Tibial nerve (tissue), 4 donors: ENCODE data around the gene BCAR3. TPM values are rescaled to one million over a fixed set of nuclear protein-coding genes. Genes with fewer than 3 reads are reported as not detected.

Experiments used
- DNase-seq, 2 donors: peaks; one replicate each; pipeline ENCODE4 v3.0.0-alpha.2; 2019; ENCODE audit warnings: low spot score in 2 of 2
- H3K27ac ChIP-seq, 4 donors: fragments of 200-600 bp; sonication (generic) in 3 of 4; one replicate each; pipeline ENCODE4 v1.5.1; 2017 to 2019; ENCODE audit warnings: mild to moderate bottlenecking in 1 of 4
- H3K27me3 ChIP-seq, 2 donors: fragments of 200-600 bp; sonication (generic) in 1 of 2; one replicate each; pipeline versions ENCODE4 v1.5.1 to v1.6.0; 2017 to 2019
- H3K36me3 ChIP-seq, 3 donors: fragments of 200-600 bp; sonication (generic); one replicate each; pipeline ENCODE4 v1.5.1; 2018 to 2019
- H3K4me1 ChIP-seq, 4 donors: fragments of 200-600 bp; sonication (generic) in 3 of 4; one replicate each; pipeline ENCODE4 v1.5.1; 2017 to 2019
- H3K4me3 ChIP-seq, 4 donors: fragments of 200-600 bp; sonication (generic) in 3 of 4; one replicate each; pipeline ENCODE4 v1.5.1; 2017 to 2019; ENCODE audit warnings: mild to moderate bottlenecking in 1 of 4, moderate library complexity in 1 of 4
- H3K9me3 ChIP-seq, 4 donors: fragments of 200-600 bp; sonication (generic) in 3 of 4; one replicate each; pipeline ENCODE4 v1.5.1; 2017 to 2019
- CTCF ChIP-seq, 5 experiments: fragments of 200-600 bp in 3 of 5; fragments of 450-650 bp in 2 of 5; sonication (generic) in 3 of 5; IDR thresholded peaks; one replicate each; pipeline ENCODE4 v1.5.1; 2016 to 2019; ENCODE audit warnings: antibody characterized with exemption in 5 of 5, mild to moderate bottlenecking in 3 of 5, moderate library complexity in 2 of 5
- EP300 ChIP-seq, 2 donors: sonication (generic); formaldehyde crosslinking; IDR thresholded peaks; one replicate each; pipeline ENCODE4 v1.6.1; 2017; ENCODE audit warnings: antibody characterized with exemption in 2 of 2, mild to moderate bottlenecking in 1 of 2
- POLR2A ChIP-seq, 2 donors: fragments of 450-650 bp; IDR thresholded peaks; one replicate each; pipeline ENCODE4 v1.6.1; 2017; ENCODE audit warnings: antibody characterized with exemption in 2 of 2, mild to moderate bottlenecking in 2 of 2, moderate library complexity in 2 of 2
- WGBS, 2 donors: methylation state at CpG; one replicate each; pipeline ENCODE4 v1.1.5; 2018; 5-methylcytosine and 5-hydroxymethylcytosine counted together
- total RNA-seq, 4 donors: library from RNA; depleted of rRNA; stranded (reverse); fragments of >200 nt; gene quantifications; one replicate each; pipeline ENCODE4 v1.1.0, GENCODE V29; 2016

Gene BCAR3
- total RNA-seq, result 10 to 100 TPM; 26.2 to 41.8 (median 36.5) TPM

- H3K27me3 ChIP-seq, result no peaks in the 10 kb centered on the region
- TF ChIP-seq EP300 (IDR thresholded peaks at IDR 0.05) (peak in 1 of 2 donors; percentile 68), CTCF (IDR thresholded peaks at IDR 0.05) (peak; percentile 15 to 63 (median 41)), POLR2A (IDR thresholded peaks at IDR 0.05) (peak; percentile 40 to 68)
- H3K4me1 ChIP-seq, result peaks cover 0 to 49% (median 10%) of the 10 kb centered on the region in 4 donors
- no peaks in the 10 kb centered on the region for H3K36me3 ChIP-seq
- H3K27ac ChIP-seq, result peak within 1 kb of the TSS; percentile 77 to 96 (median 92)
- H3K4me3 ChIP-seq, result peak within 1 kb of the TSS; percentile 72 to 93 (median 88)
- H3K9me3 ChIP-seq, result no peaks in the 10 kb centered on the region
- WGBS, 2 donors, result 0 to 1% methylated on average over 43 to 45 of the region's 105 CpGs
- peak; percentile 45 to 57 for DNase-seq
Measured at GRCh38 chr1:93681101-93681988, at the start of gene BCAR3. Gene BCAR3 (minus strand): TSS chr1:93681837. CDS start chr1:93674930, 6,907 bp downstream.

- H3K27me3 ChIP-seq, result no peaks in the 10 kb centered on the region
- no peak for DNase-seq
- H3K9me3 ChIP-seq, result no peaks in the 10 kb centered on the region
- H3K27ac ChIP-seq, result no peak overlapping the region
- peaks cover 0 to 9% (median 0%) of the 10 kb centered on the region in 4 donors for H3K4me1 ChIP-seq
- H3K4me3 ChIP-seq, result no peak overlapping the region
- TF ChIP-seq CTCF (IDR thresholded peaks at IDR 0.05) (no peak), POLR2A (IDR thresholded peaks at IDR 0.05) (no peak), EP300 (IDR thresholded peaks at IDR 0.05) (no peak)
- no peaks in the 10 kb centered on the region for H3K36me3 ChIP-seq
- WGBS, 2 donors, result 72 to 100% methylated on average over 2 of the region's 2 CpGs
Measured at GRCh38 chr1:93730621-93731020, 49.0 kb upstream of the BCAR3 start.

GRCh38 chr1:93729906-93730305 is 48.3 kb upstream of the BCAR3 start:
- DNase-seq, result no peak
- Histone ChIP-seq H3K27ac (no peak overlapping the region), H3K27me3 (no peaks in the 10 kb centered on the region), H3K4me1 (peaks cover 0 to 9% (median 0%) of the 10 kb centered on the region in 4 donors), H3K4me3 (no peak overlapping the region), H3K9me3 (no peaks in the 10 kb centered on the region), H3K36me3 (no peaks in the 10 kb centered on the region)
- WGBS, 2 donors, result 91 to 93% methylated on average over 4 of the region's 4 CpGs
- TF ChIP-seq POLR2A (IDR thresholded peaks at IDR 0.05), result no peak
- TF ChIP-seq EP300 (IDR thresholded peaks at IDR 0.05), result no peak
- TF ChIP-seq CTCF (IDR thresholded peaks at IDR 0.05), result no peak

- no peak overlapping the region for H3K27ac ChIP-seq
- no peaks in the 10 kb centered on the region for H3K9me3 ChIP-seq
- DNase-seq, result no peak
- H3K4me3 ChIP-seq, result no peak overlapping the region
- no peaks in the 10 kb centered on the region for H3K27me3 ChIP-seq
- WGBS, 2 donors, result 73 to 78% methylated on average over 4 of the region's 4 CpGs
- peaks cover 0 to 9% (median 0%) of the 10 kb centered on the region in 4 donors for H3K4me1 ChIP-seq
- no peak for TF ChIP-seq POLR2A (IDR thresholded peaks at IDR 0.05)
- no peak for TF ChIP-seq CTCF (IDR thresholded peaks at IDR 0.05)
- TF ChIP-seq EP300 (IDR thresholded peaks at IDR 0.05), result no peak
- no peaks in the 10 kb centered on the region for H3K36me3 ChIP-seq
Measured at GRCh38 chr1:93729502-93729901, 47.9 kb upstream of the BCAR3 start.

- H3K4me1 ChIP-seq, result peaks cover 0 to 13% (median under 1%) of the 10 kb centered on the region in 4 donors
- 83 to 92% methylated on average over 13 of the region's 13 CpGs for WGBS, 2 donors
- no peak overlapping the region for H3K27ac ChIP-seq
- DNase-seq, result no peak
- no peaks in the 10 kb centered on the region for H3K9me3 ChIP-seq
- no peak overlapping the region for H3K4me3 ChIP-seq
- no peaks in the 10 kb centered on the region for H3K27me3 ChIP-seq
- TF ChIP-seq CTCF (IDR thresholded peaks at IDR 0.05), result no peak
- no peak for TF ChIP-seq EP300 (IDR thresholded peaks at IDR 0.05)
- no peak for TF ChIP-seq POLR2A (IDR thresholded peaks at IDR 0.05)
- no peaks in the 10 kb centered on the region for H3K36me3 ChIP-seq
Measured at GRCh38 chr1:93728480-93729131, 47.0 kb upstream of the BCAR3 start.
